Stimulated activated naive CD4-positive, alpha-beta T cell treated with Interleukin-2 at 50 U/mL for 16 hours (primary cell): ENCODE measurements around the gene RAD9A.
"Not testable (repeated sequence)": the region's sequence is repeated elsewhere in the genome, so short reads cannot be mapped to it uniquely, and the experiment has no call there.

ENCODE experiments used
- DNase-seq: peaks from one replicate; lab custom pipeline; 2025; lab: John Stamatoyannopoulos, UW

The RAD9A gene

DNA sequence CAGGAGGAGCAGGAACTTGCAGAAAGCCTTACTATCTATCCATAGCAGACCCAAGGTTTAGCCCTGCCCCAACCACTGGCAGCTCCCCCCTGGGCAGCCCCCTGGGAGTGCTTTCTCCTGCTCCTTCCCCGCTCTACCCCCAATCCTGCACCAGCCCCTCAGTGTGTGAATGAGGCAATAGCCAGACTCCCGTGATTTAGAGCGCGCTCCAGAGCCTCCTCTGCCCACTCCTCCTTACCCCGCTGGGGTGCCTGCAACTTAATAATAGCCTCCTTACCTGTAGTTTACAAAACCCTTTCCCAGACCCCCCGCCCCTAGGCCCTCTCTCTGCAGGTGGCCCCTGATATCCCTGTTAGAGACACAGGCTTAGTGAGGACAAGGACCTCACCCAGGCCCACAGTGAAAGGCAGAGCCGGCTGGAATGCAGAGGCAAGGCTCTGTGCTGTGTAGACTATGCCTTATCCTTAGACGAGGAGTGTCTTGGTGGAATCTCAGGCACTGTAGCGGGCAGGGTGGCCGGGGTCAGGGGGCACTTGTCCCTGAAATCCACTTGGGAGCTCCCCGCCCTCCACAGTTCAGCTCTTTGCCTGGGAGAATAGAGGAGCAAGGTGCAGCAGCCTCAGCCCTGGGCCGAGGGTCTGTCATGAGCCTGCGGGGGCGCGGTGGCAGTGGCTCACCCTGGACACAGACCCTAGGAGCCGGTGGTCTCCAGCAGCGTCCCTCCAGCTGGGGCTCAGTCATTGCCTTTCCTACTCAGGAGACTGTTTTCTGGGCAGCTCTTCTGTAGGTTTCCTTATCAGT lies 19.4 kb downstream of the RAD9A start:
- no peak for DNase-seq

DNA sequence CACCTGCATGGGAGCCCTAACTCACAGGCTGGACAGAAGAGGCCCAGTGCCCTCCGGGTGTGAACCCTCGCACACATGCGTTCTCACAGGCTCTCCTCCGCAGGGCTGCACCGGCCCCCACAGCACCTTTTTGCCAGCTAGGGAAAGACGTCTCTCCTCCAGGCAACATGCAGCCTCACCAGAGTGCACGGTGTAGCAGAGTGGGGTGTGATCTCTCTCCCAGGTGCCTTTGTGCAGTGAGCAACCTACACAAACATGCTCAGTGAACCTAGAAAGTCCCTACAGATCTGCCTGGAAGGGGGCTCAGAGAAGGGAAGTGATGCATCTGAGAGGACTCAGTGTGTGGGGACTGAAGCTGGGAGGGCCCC lies 20.0 kb downstream of the RAD9A start:
- no peak for DNase-seq

DNA sequence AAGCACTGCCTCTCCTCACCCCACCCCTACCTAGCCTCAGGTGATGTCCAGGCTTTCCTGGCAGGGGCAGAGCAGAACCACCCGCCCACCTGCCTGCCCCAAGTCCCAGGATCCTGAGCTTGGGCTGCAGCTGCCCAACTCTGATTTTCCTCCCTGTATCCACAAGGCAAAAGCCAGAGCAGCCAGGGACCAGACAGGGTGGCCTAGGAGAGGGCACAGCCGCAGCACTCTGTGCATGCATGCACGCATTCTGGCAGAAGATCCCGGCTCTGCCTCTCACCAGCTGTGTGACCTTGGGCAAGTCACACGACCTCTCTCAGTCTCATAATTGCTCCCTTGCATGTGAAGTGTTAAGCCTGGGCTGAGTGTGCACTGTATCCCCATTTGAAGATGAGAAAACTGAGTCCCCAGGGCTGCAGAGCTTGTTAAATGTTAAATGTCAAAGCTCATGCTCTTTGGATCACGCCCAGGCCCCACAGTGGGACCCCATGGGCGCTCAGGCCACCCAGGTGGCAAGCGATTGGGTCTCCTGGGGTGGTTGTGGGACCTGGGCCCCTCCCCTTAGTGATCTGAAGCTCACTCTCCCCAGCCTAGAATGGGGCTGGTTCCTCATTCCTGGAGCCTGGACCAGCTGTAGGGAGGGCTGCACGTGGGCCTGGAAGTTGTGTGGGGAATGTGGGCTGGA lies 20.9 kb downstream of the RAD9A start:
- no peak for DNase-seq

DNA sequence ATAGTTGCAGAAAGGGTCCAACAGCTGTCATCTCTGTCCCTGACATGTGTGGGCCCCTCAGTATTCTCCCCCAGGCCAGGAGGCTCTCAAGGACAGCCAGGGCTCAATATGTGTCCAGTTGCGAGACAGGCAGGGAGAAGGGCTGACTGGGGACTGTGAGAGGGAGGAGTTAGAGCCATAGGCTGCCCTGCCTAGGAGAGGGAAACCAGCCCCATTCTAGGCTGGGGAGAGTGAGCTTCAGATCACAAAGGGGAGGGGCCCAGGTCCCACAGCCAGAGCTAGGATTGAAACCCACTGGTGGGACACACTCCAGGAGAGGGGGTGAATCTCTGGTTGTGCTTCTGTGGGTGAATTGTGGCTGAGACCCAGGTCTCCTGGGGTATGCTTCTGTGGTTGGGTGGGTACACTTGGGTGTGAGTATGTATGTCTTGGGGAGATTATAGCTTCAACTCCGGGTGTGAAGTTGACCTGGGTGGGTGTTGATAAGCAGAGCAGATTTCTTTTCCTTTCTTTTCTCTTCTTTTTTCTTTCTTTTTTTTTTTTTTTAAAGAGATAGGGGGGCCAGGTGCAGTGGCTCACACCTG lies 21.6 kb downstream of the RAD9A start:
- DNase-seq, result no peak

DNA sequence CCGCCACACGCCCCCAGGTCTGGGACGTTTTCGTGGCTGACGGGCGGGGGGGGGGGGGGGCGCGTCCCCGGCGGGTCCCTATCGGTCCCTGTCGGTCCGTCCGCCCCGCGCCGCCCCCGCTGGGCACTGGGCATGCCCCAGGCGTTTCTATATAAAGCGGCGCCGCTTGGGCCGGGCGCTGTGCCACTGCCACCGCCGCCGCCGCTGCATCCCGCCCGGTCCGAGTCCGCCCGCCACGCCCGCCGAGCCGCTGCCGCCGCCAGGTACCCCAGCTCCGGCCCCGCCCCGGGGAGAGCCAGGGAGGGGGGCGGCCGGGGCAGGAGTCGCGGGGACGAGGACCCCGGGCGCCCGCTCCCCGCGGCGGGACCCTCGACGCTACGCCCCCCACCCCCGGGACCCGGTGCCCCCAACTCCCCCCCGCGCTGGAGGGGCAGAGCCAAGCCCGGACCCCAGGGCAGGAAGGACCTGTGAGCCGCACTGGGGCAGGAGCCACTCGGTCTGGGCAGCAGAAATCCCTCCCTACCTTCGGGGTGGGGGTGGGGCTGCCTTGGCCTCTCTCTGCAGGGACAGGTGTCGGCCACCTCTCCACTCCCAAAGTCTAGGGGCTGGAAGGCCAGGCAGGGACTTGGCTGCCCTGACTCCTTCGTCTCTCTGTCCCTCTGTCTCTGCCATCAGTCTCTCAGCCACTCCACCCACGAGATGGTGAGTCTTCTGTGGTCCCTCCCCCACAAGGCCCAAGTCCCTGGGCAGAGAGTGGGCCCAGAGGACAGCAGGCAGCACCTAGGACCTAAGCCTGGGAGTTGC lies 23.9 kb downstream of the RAD9A start, which contains the start of gene CARNS1:
Gene CARNS1 (plus strand): TSS at position 178 of the 804 bp plus-strand sequence. CDS start 522 bp downstream, at position 700.
- no peak for DNase-seq

DNA sequence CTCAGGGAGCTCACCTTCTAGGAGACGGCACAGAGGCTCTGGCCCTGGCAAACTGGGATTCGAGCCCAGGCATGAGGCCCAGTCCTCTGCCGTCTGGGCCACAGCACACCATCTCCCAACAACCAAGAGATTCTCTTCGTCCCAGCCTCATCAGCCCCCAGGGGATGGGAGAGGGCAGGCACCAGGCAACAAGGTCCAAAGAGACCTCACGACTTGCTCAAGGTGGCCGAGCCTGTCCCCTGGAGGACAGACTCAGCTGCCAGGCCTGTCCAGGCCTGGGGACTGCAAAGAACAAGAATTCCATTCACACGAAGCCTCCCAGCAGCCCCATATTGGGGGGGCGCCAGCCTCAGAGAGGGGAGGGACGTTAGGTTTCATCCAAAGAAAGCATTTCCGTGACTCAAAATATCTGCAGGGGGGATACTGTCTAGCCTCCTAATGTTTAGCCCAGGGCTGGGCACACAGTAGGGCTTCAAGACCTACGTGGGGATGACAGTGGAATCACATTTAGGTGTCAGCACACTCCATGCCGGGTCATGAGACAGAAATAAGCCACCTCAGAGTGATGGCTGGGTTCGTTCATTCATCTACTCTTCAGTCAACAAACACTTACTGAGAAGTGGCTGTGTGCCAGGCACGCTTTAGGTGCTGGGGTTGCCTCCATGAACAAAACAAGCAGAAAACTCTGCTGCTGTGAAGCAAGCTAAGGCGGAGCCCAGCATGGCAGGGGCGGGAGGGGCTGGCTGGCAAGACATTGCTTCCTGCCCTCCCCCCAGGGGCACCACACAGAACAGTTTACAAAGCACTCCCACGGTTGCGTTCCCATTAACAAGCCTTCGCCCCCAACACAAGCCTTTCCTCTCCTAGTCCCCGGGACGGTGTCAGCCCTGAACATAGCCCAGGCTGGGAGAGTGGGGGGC lies 24.9 kb downstream of the RAD9A start:
- DNase-seq, result peak; percentile 59

DNA sequence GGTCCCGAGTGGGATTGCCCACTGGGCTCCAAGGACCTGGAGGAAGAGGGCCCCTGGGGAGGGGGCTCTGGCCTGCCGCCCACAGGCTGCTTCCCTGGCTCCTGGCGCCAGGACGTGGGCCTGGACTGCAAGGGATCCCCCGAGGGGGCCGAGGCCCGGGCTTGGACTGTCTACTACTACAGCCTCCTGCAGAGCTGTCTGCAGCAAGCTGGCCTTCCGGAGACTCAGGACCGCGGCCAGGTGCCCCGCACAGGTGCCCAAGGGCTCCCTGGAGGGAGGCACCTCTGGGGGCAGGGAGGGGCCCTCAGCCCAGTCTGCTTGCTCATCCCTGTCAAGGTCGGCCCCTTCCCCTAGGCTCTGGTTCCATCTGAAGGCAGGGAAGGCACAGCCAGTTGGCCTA lies 25.6 kb downstream of the RAD9A start:
- no peak for DNase-seq

DNA sequence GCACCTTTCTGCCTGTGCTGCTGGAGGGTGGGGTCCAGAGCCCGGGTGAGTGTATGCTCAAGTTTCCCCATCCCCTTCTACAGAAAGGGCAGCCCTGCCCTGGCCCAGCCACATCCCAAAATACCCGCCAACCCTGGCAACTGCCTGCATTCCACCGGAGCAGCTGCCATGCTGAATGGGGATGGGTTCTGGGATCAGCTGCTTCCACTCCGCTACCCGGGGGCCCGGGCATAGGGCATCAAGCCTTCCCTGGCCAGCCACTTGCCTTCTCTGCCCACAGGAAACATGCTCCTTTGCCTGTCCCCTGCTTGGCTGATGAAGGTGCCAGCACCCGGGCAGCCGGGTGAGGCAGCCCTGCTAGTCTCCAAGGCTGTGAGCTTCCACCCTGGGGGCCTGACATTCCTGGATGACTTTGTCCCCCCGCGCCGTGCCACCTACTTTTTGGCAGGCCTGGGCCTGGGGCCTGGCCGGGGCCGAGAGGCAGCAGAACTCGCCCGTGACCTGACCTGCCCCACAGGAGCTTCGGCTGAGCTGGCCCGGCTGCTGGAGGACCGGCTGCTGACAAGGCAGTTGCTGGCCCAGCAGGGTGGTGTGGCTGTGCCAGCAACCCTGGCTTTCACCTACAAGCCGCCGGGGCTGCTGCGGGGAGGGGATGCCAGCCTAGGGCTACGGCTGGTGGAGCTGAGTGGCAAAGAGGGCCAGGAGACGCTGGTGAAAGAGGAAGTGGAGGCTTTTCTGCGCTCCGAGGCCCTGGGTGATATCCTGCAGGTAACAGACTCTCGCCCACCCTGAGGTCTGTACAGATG lies 26.9 kb downstream of the RAD9A start:
- no peak for DNase-seq

DNA sequence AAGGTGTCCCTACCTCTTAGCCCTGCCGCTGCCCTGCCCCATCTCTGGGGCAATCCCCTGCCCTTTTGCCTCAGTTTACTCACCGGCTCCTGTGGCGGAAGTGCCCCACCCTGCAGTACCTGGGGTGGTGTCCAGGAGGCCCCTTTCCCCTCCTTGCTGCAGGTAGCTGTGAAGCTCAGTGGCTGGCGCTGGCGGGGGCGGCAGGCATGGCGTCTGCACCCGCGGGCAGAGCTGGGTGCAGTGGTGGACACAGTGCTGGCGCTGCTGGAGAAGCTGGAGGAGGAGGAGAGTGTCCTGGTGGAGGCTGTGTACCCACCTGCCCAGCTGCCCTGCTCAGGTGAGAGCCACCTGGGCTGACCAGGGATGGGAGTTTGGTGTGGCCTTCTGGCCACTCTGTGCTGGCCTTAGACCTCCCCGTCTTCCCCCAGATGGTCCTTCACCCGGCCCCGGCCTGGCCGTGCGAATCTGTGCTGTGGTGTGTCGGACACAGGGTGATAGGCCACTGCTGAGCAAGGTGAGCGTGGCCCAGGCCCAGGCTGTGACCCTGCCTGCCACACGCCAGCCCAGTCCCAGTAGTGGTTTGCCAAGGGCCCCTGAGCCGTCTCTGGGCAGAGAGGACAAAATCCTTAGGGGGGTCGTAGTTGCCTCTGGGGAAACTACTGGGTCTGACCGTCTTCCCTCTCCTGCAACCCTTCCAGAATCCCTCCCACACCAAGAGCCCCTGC lies 27.7 kb downstream of the RAD9A start:
- no peak for DNase-seq

DNA sequence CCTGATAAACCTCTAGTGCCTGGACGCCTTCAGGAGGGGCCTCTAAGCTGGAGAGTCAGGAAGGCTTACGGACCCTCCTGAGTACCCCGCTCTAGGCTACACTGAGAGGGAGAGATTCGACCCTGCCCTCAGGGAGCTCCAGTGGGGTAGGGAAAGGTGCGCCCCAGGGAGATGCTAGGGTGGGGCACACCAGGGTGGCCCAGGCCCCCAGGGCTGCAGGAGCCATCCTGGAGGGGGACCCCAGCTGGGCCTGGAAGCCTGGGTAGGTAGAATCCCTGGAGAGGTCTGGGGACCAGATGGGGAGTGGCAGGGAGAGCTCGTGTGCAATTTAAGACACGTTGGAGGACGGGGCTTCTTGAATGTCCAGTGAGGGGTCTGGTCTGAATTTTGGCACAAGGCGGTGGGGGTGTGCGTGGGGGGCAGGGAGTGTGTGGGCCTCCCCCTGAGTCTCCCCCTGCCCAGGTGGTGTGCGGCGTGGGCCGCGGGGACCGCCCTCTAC lies 28.4 kb downstream of the RAD9A start:
- DNase-seq, result no peak

DNA sequence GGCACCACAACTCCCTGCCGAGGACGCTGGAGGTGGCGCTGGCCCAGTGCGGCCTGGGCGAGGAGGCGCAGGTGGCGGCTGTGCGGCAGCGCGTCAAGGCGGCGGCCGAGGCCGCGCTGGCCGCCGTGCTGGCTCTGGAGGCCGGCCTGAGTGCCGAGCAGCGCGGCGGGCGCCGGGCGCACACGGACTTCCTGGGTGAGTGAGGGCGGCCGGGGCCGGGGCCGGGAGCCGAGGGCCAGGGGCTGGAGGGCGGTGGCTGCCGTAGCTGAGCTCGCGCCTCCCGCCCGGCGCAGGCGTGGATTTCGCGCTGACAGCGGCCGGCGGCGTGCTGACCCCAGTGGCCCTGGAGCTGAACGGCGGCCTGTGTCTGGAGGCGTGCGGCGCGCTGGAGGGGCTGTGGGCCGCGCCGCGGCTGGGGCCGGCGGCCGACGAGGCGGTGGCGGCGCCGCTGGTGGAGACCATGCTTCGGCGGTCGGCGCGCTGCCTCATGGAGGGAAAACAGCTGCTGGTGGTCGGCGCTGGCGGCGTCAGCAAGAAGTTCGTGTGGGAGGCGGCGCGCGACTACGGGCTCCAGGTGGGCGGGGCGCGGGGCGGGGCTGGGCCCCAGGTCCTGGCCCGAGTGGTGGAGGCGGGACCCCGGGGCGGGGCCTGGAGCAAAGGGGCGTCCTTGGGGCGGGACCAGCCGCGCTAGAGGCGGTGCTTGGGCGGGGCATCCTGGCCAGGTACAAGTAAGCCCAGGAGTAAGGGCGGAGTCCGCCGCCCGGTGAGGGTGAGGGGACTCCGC lies 29.1 kb downstream of the RAD9A start:
- DNase-seq, result peak; percentile 94

DNA sequence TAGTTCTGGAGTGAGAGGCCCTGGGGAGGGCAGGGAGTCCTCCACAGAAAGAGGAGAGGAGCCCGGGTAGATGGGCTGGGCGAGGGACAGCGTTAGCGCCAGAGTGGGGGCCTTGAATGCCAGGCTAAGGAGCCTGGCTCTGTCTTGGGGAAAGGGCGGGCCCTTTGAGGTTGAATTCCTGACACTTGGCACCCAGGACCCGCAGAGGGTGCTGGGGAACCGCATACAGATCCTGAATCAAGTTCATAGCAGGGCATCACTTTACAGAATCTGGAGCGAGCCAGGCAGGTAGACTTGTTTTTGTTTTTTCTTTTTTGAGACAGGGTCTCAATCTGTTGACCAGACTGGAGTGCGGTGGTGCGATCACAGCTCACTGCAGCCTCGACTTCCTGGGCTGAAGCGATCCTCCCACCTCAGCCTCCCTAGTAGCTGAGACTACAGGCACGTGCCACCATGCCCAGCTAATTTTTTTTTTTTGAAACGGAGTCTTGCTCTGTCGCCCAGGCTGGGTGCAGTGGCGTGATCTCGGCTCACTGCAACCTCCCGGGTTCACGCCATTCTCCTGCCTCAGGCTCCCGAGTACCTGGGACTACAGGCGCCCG lies 29.7 kb downstream of the RAD9A start:
- no peak for DNase-seq

DNA sequence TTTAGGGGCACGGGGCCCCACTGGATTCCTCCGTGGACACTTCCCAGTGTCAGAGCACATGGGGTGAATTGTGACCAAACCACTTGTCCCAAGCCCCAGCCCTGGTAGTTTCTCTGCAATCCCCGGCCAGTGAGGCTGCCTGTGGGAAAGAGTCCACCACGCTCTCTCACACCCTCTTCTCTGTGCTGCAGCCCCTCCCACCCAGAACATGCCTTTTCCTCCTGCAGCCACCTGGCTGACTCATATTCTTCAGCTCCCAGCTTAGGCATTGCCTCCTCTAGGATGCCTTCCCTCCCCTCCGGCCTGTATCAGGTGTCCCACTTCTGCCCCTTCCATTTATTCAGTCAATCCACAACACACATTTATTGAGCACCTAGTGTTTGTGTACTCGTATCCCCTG lies 31.1 kb downstream of the RAD9A start:
- no peak for DNase-seq

DNA sequence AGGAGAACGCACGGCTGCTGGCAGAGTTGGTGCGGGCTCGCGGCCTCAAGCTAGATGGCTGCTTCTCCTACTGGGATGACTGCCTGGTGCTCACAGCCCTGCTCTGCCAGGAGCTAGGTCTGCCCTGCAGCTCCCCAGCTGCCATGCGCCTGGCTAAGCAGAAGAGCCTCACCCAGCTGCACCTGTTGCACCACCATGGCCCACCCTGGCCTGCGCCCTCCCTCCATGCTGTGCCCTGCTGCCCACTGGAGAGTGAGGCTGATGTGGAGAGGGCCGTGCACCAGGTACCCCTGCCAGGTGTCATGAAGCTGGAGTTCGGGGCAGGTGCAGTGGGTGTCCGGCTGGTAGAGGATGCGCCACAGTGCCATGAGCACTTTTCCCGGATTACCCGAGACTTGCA lies 31.7 kb downstream of the RAD9A start:
- no peak for DNase-seq

DNA sequence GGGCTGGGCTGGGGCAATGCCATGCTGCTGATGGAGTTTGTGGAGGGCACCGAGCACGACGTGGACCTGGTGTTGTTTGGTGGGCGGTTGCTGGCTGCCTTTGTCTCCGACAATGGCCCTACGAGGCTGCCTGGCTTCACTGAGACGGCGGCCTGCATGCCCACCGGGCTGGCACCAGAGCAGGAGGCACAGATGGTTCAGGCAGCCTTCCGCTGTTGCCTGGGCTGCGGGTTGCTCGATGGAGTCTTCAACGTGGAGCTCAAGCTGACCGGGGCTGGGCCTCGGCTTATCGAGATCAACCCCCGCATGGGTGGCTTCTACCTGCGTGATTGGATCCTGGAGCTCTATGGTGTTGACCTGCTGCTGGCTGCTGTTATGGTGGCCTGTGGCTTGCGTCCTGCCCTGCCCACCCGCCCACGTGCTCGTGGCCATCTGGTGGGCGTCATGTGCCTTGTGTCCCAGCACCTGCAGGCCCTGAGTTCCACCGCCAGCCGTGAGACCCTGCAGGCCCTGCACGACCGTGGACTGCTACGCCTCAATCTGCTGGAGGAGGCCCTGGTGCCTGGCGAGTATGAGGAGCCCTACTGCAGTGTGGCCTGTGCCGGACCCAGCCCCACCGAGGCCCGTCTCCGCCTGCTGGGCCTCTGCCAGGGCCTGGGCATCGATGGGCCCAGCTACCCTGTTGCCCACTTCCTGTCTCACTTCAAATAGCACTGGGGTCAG lies 32.3 kb downstream of the RAD9A start:
- no peak for DNase-seq

DNA sequence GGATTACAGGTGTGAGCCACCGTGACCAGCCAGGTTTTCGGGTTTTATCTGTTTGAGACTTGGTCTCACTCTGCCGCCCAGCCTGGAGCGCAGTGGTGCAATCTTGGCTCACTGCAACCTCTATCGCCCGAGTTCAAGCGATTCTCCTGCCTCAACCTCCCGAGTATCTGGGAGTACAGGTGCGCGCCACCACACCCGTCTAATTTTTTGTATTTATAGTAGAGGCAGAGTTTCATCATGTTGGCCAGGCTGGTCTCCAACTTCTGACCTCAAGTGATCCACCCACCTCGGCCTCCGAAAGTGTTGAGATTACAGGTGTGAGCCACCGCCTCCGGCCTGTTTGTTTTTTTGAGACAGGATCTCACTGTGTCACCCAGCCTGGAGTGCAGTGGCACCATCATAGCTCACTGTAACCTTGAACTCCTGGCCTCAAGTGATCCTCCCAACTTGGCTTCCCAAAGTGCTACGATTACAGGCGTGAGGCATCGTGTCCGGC lies 35.6 kb downstream of the RAD9A start:
- DNase-seq, result not testable (repeated sequence)
